GM18519 (cell line): ENCODE data around the gene TNS3.
"Not testable (repeated sequence)": the region's sequence is repeated elsewhere in the genome, so short reads cannot be mapped to it uniquely, and the experiment has no call there.

ENCODE experiments used
- ATAC-seq: cut with Tn5 transposase; IDR thresholded peaks from one replicate; pipeline ENCODE4 v1.9.1; 2021; ENCODE audit warnings: mild to moderate bottlenecking, moderate library complexity; ENCODE audit not compliant: unreplicated experiment, low FRiP score

Gene TNS3

DNA sequence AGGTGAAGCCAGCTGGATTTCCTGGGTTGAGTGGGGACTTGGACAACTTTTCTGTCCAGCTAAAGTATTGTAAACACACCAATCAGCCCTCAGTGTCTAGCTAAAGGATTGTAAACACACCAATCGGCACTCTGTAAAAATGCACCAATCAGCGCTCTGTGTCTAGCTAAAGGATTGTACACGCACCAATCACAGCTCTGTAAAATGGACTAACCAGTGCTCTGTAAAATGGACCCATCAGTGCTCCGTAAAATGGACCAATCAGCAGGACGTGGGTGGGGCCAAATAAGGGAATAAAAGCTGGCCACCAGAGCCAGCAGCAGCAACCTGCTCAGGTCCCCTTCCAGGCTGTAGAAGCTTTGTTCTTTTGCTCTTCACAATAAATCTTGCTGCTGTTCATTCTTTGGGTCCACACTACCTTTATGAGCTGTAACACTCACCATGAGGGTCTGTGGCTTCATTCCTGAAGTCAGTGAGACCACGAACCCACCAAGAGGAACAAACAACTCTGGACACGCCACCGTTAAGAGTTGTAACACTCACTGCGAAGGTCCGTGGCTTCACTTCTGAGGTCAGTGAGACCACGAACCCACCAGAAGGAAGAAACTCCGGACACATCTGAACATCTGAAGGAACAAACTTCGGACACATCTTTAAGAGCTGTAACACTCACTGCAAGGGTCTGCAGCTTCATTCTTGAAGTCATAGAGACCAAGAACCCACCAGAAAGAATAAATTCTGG, 21.8 kb upstream of the TNS3 start:
- not testable (repeated sequence) for ATAC-seq

DNA sequence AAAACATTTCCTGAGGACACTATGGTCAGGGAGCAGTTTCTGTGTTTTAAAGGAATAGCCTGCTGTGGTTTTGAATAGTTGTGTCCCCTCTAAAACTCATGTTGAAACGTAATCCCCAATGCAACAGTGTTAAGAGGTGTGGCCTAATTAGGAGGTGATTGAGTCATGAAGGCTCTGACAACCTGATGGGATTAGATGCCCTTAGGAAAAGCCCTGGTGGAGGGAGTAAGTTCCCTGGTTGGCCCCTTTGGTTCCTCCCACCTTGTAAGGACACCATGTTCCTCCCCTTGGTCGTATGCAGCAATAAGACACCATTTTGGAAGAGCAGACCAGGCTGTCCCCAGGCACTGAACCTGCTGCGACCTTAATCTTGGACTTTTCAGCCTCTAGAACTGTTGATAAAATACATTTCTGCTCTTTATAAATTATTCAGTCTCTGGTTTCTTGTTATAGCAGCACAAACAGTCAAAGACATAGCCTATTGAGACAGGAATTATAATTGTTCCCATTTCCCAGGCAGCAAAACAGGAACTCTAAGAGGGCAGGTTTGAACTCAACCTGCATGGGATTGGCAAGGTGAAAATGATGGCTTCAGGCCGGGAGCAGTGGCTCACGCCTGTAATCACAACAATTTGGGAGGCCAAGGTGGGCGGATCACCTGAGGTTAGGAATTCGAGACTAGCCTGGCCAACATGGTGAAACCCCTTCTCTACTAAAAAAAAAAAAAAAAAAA, 20.5 kb upstream of the TNS3 start:
- ATAC-seq: no peak

DNA sequence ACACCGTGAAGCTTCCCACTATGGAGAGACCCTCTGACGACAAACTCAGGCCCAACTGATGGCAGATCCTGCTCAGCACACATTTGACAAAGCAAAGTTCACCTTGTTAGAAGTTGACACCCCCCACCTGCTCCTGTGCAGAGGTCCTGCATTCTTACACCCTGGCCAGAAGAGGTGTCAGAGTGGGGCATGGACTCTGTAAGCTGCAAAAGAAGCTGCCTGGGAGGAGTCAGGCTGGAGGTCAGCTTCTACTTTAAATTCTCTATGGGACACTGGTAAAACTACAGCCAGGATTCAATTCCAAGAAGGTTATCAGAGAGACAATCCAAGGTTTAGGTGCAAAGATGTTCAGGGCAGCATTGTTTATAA, 20.0 kb upstream of the TNS3 start:
- ATAC-seq: no peak

DNA sequence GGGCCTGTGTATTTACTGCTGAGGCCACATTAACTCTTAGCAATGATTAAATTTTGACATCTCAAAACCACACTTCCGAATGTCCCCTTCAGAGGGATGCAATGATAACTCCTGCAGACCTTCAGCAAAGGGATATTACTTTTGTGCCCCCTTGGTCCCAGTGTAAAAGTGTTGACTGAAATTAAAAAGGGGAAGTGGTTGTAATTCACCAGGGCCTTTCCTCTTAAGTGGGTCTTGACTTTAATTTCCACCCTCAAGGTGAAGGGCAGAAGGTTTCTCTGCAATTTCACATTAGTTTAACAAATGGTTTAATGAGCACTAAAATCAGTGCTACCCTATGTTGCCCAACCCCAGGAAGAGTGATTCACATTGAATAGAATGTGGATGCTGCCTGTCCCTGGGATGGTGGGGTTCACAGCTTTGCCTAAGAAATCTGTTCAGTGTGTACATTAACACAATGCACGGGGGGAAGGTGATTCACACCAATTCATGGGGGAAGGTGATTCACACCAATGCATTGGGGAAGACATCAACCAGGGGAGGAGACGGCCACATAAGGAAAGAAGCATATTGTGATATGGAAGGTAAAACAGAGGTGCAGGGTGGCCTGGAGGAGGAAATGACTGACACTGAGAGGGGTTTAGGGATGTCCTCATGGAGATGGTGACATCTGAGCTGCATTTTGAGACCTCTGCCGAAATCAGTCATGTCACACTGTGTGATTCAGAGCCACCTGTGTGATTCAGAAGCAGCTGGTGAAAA, 19.4 kb upstream of the TNS3 start:
- no peak for ATAC-seq

DNA sequence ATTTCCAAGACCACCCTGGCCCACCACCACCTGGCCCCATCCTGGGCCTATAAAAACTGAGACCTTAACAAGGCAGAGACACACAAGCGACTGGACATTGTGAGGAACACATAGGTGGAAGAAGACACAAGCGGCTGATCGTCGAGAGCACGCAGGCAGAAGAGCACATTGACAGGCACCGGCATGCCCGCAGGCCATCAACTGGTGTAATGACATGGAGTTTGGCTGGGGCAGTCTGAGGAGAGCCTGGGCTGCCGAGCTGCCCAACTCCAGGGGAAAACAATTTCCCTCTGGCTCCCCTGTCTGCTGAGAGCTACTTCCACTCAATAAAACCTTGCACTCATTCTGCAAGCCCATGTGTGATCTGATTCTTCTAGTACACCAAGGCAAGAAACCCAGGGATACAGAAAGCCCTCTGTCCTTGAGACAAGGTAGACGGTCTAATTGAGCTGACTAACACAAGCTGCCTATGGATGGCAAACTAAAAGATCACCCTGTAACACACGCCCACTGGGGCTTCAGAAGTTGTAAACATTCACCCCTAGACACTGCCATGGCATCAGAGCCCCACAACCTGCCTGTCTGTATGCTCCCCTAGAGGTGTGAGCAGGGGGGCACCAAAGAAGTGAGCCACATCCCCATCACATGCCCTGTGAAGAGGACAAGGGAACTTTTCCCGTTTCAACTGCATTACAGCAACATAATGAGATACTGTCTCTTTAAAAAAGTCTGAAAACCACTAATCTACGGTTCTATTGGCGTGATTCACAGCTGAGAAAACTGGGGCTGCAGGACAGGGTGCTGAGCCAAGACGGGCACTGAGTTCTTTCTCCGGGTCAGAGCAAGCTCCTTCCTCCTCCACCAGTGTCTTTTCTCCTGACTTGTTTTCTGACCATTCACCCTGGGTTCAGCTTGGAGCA, 18.5 kb upstream of the TNS3 start:
- ATAC-seq: no peak

DNA sequence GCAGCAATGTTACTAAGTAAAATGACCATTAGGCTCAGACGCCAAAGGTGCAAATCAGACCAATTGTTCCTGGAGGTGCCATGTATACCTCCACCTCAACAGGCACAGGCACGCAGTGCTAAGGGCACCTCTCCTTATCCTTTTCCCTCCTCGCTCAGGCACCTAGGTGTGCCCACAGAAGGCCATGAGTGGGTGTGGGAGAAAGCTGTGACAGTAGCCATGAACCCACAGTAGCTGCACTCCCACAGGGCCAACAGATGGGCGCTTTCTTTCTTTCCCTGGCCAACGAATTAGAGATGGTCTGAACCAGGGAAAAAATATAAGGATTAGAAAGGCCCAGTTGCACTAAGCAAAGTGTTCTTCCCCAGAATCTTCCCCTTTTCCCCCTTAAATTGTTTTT, 15.5 kb upstream of the TNS3 start:
- ATAC-seq: no peak

DNA sequence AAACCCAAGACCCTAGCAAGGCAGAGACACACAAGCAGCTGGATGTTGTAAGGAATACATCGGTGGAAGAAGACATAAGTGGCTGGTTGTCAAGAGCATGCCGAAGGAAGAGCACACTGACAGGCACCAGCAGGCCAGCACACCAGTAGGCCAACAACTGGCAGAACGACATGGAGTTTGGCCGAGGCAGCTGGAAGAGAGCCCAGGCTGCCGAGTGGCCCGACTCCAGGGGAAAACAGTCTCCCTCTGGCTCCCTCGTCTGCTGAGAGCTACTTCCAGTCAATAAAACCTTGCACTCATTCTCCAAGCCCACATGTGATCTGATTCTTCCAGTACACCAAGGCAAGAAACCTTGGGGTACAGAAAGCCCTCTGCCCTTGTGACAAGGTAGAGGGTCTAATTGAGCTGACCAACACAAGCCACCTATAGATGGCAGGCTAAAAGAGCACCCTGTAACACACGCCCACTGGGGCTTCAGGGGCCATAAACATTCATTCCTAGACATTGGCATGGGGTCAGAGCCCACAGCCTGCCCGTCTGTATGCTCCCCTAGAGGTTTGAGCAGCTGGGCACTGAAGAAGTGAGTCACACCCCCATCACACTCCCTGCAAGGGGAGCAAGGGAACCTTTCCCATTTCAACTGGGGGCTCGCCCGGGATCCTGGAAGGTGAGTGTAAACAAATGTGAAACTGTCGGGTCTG, 14.7 kb upstream of the TNS3 start:
- ATAC-seq: no peak

DNA sequence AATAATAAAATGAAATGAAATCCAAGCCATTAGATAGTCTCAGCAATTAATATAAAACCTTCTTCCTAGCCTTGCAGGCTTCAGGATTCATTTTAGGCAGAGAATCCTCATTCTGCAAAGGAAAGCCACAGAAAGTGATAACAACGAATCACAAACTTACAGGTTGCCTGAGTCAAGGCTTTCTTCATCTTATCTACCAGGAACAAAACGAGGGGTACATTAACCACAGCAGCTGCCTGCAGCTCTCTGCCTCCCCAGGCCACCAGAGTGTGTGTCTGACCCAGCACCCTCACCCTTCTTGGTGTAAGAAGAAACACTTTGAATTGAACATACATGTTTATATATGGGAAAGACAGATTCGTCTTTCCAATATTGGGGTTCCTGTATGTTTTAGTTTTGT, 12.5 kb upstream of the TNS3 start:
- ATAC-seq: no peak

DNA sequence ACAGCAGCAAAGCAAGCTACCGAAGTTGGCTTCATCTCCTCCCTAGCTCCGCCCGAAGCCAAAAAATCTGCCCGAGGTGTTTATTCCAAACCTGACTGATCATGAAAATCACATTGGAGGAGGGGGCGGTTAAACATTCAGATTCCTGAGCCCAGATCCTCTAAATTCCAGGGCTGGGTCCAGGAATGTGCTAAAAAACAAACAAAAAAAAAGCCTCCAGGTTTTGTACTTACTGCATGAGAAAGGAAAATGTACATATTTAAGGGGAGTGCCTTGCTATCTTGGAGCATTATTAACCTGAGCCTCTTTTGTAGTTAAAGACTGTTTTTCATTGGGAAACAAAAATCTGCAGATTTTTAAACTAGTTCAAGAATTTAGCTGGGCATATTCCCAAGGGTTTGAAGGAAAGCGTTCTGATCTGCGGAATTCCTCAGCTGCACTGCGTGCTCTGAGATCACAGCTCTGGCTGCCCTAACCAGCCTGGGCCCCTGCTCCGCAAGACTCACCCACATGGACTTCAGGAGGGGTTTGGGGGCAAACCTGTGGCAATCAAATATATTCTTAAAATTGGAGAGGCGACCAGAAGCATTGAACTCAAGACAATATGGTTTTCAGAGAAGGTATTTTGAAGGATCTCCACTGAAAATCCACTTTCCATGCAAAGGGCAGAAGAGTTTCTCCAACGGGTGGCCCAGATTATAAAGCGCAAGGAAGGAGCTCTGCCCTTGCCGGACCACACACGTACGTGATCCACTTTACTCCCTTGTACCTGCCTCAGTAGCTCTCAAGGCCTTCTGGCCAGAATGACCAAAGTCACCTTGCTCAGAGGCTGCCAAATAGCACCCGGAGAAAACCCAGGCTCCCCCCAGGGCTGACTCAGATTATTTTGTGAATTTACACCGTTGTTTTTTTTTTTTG, 10.0 kb upstream of the TNS3 start:
- no peak for ATAC-seq

DNA sequence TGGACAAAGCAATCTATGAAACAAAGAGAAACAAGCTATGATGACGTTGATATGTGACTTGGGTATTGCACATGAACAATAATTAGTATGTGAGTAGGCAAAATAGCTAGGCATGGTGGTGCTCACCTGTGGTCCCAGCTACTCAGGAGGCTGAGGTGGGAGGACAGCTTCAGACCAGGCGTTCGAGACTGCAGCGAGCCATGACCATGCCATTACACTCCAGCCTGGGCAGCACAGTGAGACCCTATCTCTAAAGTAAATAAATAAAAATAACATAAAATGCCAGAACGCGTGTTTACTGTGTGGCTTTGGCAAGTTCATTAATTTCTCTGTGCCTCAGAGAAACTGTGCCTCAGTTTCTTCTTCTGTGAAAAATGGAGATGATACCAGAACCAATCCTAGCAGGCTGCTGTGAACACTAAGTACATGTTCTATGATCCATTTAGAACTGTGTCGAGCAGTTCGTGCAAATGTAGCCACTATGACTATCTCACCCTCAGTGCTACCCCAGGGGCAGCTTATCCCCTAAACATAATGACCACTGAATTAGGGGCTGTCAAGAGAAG, 9.3 kb upstream of the TNS3 start:
- ATAC-seq: no peak

DNA sequence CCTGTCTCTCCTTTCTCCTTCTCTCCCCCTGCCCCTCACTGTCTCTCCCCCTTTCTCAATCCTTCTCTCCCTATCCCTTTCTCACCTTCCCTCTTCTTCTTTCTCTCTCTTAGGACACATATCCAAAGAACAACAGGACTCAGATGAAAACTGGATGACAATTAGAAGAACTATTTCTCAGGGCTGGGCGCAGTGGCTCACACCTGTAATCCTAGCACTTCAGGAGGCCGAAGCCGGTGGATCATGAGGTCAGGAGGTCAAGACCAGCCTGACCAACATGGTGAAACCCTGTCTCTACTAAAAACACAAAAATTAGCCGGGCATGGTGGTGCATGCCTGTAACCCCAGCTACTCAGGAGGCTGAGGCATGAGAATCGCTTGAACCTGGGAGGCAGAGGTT, 8.3 kb upstream of the TNS3 start:
- not testable (repeated sequence) for ATAC-seq

DNA sequence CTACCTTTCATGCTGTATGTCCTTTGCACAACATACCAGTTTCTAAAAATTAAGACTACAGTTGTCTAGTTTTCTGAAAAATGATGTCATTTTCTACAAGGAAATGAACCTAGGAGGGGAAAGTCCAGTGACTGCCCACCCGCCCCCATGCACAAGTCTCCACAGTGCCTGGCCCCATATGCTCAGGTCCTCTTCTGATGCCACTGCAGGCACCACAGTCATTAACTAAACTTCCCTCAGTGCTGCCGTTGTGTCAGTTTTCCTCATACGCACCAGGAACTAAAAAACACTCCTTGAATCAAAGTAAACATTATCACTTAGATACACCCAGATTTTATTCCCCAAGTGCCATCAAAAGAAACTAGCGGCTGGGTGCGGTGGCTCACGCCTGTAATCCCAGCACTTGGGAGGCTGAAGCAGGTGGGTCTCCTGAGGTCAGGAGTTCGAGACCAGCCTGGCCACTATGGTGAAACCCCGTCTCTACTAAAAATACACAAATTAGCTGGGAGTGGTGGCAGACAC, 6.9 kb upstream of the TNS3 start:
- ATAC-seq: no peak

DNA sequence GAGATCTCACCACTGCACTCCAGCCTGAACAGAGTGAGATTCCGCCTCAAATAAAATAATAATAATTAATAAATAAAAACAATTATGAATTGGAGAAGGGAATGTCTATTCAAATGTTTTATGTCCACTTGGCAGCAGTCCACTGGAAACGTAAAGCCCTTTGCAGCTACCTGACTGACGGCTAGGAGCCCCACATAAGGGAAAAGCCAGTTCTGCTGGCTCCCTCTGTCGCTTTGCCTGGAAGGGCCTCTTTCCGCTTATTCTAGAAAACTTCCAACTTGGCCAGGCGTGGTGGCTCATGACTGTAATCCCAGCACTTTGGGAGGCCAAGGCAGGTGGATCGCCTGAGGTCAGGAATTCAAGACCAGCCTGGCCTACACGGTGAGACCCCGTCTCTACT, 6.1 kb upstream of the TNS3 start:
- ATAC-seq: no peak

DNA sequence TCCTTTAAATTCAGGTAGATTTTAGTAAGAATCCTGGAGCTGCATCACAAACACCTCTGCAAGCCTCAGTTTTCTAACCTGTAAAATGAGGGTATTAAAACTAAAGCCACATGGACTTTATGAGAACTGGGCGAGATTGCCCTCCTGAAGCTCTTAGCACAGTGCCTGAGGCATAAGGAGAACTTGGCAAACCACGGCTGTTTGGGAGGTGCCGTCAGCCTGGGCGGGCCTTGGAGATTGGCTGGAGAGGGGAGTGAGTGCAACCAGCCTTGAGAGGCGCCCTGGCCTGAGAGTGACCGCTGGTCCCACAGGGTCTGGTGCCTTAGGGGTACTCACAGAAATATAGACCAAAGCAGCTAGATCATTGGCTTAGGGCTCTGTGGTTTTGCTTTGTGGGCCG, 5.4 kb upstream of the TNS3 start:
- no peak for ATAC-seq

DNA sequence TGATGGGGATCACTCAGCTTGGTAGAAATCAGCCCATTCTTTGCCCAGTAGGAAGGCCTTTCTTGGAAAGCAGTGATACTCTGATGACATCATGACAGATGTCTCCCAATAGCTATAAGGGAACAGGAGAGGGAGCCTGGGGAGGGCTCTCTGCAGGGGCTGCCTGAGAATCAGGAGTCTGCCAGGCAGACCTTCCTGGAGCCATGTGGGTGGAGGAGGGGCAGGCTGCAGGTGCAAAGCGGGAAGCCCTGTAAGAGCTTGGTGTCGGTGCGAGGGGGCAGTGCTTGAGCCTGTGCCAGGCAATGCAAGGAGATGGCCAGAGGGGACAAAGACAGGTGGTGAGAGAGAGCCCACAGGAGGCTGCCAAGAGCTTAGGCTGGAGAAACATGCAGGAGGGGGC, 5.0 kb upstream of the TNS3 start:
- ATAC-seq: no peak

DNA sequence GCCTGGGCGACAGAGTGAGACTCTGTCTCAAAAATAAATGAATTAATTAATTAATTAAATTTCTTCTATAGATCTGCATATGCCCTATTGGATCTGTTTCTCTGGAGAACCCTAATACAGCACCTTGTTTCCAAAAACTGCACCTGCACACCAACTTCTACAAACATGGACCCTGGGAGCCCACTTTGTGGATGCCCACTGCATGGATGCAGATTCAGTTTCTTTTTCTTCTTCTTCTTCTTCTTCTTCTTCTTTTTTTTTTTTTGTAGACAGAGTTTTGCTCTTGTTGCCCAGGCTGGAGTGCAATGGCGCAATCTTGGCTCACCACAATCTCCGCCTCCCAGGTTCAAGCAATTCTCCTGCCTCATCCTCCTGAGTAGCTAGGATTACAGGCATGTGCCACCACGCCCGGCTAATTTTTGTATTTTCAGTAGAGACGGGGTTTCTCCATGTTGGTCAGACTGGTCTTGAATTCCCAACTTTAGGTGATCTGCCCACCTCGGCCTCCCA, 4.3 kb upstream of the TNS3 start:
- ATAC-seq: not testable (repeated sequence)

DNA sequence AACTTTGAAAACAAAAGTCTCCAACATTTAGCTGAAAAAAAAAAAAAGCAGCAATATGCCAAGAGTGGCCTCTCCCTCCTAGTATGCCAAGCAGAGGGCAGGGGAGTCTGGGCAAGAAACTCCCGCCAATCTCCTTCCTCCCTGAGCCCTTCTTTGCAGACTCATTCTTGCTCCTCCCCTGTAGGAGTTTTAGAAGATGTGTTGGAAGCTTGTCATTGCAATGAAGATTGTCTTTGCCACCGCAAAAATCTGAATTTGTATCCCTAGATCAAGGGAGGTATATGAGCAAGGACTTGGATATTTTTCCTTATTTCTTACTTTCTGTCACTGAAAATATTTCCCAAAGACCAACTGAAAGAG, 2.6 kb upstream of the TNS3 start:
- ATAC-seq: no peak
